GM12892 (cell line): Measurements from ENCODE around the gene TEKT5.

Experiments
- POLR2A ChIP-seq: IDR thresholded peaks from 2 replicates; pipeline ENCODE4 v1.6.1; 2011; ENCODE audit warnings: low read depth, low read length, control low read depth
- POLR2AphosphoS5 ChIP-seq: IDR thresholded peaks from 2 replicates; pipeline ENCODE4 v1.6.1; 2011; ENCODE audit warnings: low read depth, low read length, control low read depth
- TAF1 ChIP-seq: IDR thresholded peaks from 2 replicates; pipeline ENCODE4 v1.6.1; 2011; ENCODE audit warnings: low read depth, mild to moderate bottlenecking, control low read depth, low read length, borderline replicate concordance

DNA sequence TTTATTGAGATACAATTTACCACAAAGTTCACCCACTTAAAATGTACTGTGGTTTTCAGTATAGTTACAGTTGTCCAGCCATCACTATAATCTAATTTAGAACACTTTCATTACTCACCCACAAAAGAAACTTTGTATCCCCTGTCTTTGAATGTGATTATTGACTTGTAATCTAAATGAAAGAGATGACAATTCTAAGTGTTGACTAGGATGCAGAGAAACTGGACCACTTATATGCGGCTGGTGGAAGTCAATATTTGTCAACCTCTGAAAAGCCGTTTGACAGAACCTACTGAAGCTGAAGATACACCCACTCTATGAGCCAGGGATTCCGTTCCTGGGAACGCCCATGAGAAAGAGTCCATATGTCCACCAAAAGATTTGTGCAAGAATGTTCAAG, 36.8 kb downstream of the TEKT5 start:
- TF ChIP-seq TAF1 (no peak), POLR2AphosphoS5 (no peak), POLR2A (no peak)
